Skin of body (tissue), 2 donors: ENCODE results near the gene NET1. TPM values are rescaled to one million over a fixed set of nuclear protein-coding genes. Genes with fewer than 3 reads are reported as not detected.
A peak's percentile ranks its signal among the peaks of the same experiment; 100 is the strongest.
"Not testable (repeated sequence)": the region's sequence is repeated elsewhere in the genome, so short reads cannot be mapped to it uniquely, and the experiment has no call there.

ENCODE experiments used
- DNase-seq: peaks from one replicate; lab custom pipeline; 2025; lab: John Stamatoyannopoulos, UW
- total RNA-seq: library from RNA; depleted of rRNA; stranded (reverse); fragments of >200 nt; gene quantifications from one replicate; pipeline ENCODE4 v1.2.3, GENCODE V29; 2014

NET1 gene
- total RNA-seq, 1 donor from 2014 or later: 145 TPM

DNA sequence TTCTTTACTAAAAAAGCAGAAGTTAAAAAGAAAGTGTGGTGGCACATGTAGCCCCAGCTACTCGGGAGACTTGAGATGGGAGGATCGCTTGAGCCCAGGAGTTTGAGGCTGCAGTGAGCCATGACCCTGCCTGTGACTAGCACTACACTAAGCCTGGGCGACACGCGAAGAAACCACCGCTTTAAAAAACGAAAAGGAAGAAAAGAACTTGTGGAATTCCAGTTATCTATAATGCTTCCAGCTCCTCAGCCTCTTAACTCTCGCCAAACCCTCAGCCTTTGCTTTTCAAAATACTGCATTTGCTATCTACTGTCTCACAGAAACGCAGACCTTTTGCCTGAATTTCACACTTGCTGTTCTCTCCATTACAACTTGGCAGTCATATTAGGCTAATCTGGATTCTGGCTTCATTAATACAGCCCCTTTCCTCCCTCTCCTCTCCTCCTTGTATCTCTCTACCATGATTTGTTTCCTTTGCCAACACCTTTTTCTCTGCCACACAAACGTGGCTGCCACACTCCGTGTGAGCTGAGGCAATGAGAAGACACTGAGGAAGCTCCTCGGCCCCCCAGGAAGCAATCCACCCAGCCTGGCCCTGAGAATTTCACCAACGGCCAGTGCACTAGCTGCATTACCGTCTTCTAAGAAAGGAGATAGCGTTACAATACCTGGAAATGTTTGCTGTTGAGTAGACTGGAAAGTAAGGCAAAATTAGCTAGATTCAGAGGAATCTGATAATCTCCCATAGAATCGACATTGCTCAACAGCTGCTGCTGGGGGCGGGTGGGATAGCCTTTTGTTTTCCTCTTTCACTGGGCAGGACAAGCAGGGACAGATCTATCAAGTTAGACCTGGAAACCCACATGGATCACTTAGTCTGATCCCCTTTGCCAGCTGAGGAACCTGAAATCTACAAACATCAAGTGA, 49.8 kb downstream of the NET1 start:
- DNase-seq: peak; percentile 40

DNA sequence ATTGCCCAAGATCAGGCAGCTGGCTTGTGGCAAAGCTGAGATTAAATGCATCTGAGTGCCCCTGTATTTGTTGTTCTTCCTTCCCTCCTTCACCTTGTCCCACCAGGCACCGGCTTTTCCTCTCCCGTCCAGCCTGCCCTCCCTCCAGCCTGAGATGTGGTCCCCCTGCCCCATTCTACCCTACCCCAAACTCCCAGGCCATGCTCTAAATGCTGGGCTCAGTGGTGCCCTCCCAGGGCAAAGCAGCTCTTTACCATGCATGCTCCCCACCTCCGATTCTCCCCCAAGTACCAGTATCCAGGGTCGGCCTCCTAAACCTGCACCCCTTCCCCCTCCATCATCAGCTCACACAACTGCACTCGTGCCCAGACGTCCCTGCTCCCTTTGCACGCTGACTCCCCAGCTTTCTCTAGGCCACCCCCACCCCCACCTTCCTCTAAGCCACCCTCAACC, 50.5 kb downstream of the NET1 start:
- no peak for DNase-seq

DNA sequence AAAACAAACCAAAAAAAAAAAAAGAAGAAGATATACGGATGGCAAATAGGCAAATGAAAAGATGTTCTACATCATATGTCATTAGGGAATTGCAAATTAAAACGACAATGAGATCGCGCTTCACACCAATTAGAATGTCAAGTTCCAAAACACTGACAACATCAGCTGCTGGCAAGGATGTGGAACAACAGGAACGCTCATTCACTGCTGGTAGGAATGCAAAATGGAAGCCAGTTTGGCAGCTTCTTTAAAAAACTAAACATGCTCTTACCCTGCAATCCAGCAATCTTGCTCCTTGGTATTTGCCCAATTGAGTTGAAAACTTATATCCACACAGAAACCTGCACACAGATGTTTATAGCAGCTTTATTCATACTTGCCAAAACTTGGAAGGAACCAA, 52.2 kb downstream of the NET1 start:
- peak; percentile 76 for DNase-seq

DNA sequence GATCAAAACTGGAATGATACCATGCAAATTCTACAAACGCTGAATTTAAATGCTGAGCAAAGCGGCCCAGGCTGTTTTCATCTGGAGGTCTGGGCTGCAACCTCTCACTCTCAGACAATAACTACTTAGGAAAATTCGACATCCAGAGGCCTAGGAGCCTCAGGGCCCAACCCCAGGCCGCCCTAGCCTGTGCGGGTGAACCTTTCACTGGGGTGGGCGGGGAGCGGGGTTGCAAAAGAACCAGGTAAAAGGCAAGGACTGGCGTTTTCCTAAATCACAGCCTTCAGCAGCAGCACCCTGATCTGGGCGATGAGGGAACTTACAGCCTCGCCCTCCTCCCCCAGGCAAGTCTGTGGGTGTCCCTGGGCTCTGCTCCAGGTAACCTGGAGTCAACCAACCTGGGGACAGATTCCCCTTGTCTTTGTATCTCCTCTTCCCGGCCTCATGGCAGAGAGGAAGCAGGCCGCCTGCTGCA, 53.7 kb downstream of the NET1 start:
- no peak for DNase-seq

DNA sequence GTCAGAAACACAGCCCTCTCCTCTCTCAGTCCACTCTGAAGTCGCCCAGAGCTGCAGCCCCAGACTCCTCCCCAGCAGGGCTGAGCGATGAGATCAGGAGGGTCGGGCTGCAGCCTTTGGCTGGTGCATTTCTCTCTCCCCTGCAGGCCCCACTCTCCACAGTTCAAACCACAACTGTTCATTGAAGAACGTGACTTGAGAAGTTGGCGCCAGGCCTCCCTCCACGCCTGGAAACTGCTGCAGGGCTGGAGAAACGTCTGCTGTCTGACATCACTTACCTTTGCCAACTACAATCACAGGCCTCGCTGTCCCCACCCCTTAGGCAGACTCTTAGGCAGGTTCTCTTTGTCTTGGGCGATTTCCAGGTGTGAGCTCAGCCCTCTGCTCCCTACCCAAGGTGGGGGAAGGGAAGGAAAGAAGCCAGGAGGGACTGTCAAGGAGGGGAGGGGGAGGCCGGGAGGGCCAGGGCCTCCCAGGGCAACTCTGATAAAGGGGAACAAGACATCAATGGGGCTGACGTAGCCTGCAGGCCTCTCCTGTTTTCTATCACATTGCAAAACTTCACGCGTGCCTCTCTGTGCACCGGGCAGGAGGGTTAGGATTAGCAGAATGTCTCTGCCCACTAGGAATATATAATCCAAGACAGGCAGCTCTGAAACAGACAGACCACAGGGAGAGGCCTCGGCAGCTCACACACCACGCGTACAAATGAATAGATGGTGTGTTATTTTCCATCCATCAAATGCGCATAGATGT, 54.3 kb downstream of the NET1 start:
- DNase-seq: peak; percentile 93

DNA sequence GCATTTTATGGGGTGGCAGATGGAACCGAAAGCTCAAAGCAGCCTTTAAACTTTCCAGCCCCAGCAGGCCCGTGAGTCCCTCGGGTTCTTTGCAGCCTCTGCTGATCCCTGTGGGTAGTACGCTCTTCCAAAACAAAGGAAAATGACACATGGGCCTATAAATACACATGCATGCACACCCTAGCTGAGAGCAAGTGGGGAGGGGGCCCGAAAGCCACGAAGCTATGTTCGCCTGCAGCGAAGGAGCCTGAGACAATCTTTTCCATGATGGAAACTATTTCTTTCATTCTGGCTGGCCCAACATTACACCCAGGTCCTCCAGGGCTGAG, 54.8 kb downstream of the NET1 start:
- DNase-seq: peak; percentile 92

DNA sequence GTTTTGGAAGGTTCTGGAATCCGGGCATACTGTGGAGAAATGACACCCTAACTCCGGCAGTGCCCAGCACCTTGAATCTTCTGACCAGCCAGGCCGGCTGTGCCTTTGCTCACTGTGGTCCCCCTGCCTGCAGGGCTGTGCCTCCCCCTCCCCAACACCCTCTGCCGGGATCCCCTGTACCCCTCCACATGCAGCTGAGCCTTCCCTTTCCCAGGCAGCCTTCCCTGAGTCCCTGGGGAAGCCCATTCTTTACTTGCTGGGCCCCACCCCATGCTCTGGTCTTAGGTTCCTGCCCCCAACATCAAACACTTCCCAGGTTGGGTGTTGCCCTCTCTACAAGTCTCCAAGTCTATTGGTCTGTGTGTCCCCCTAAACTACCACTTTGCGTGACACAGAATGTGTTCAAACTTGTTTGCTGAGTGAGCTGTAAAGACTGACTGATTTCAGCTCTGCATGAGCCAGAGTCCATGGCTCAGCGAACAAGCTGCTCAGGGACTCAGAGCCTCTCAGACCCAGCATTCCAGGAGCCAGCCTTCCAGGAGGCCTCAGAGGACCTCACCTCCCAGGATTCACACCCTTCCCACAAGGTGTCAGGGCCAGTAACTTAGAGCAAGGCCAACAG, 55.4 kb downstream of the NET1 start:
- DNase-seq: peak; percentile 12

DNA sequence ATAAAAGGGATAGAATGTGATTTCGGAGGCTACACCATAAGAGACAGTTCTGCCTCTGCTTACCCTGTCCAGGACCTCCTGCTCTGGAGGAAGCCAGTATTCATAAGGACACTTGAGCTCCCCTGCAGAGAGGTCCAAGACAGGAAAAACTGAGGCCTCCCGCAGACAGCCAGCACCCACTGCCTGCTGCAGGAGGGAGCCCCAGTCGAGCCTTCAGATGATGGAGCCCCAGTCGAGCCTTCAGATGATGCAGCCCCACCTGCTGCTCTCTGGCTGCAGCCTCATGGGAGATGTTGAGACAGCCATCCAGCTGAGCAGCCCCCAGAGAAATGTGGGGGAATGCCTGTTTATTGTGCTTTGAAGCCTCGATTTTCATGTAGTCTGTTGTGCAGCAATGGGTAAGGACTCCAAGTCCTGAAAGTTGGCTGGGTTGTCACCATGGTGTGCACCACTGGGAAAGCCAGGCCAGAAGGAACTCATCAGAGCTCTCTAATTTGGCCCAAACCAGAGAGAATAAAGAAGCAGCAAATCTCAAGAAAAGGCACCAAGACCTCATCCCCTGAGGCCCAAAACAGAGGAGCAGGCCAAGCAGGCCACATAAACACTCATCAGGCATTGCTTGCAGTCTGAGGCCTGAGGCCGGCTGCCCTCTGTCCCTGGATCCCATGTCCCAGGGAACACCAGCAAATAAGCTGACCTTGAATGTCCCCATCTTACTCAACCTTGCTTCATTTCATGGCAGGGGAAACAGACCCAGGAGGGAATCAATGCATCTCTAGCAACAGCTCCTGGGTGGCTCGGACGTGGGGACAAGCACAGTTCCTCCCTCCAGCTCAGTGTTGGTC, 56.1 kb downstream of the NET1 start:
- no peak for DNase-seq

DNA sequence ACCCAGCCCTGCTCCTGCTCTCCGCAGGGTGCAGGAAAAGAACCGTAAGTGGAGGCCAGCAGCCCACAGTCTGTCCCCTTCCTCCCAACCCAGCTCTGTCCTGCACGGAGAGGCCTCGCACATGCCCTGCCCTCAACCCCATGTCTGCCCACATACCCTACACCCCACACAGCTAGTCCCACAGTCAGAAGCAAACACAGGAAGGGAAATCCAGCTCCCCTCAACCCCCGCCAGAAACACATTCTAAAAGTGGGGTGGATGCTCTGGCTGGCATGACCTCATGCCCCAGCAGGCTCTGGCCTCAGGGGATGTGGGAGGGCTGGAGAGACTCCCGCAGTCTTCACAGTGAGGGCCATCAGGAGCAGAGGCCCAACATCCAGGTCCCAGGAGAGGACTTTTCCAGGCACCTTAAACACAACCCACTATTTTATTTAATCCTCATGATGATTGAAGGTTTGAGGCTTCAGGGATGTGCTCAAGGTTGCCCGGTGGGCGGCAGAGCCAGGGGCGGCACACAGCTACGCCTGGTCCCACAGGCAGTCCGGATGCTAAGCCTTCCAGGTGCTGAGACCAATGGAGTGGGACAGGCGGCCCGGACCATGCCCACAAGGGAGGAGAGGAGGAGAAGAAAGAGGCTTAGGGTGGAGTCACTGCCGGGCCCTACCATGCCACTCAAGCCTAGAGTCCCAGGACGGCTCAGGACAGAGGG, 57.1 kb downstream of the NET1 start:
- no peak for DNase-seq

DNA sequence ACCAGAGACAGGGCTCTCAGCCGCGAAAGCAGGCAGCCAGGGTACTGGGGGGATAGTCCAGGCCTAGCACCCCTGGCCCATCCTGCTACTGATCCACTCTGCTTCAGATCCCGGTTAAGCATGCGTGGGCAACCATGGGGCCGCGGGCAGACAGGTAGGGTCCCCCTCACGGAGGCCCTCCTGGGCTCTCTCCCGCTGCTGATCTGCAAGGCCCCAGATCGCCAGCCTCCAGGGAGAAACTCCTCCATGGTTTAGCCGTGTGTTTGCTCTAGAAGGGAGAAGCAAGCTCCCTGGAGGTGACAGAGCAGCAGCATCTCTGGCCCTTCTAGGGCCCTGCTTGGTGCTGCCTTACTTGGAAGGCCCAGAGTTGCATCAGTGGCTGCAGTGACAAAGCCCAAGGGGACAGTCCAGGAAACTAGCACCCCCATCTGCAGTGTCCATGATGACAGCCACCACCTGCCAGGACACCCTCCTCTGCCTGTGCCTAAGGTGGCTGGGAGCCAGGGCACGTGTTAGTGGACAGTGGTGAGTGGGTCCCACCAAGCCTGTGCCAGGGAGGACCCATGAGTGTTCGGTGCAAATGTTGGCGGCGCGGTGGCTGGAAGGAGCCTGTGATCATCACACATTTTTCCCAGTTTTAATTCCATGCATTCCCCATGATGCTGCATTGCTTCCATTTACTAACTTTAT, 57.9 kb downstream of the NET1 start:
- DNase-seq: no peak

DNA sequence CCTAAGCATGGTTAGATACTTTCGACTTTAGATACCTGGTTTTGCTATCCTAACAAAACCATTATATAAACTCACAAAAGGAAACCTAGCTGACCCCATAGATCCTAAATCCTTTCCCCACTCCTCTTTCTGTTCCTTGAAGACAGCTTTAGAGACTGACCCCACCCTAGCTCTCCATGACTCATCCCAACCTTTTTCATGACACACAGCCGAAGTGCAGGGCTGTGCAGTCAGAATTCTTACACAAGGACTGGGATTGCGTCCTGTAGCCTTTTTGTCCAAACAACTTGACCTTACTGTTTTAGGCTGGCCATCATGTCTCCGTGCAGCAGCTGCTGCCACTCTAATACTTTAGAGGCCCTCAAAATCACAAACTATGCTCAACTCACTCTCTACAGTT, 62.3 kb downstream of the NET1 start:
- DNase-seq: not testable (repeated sequence)

DNA sequence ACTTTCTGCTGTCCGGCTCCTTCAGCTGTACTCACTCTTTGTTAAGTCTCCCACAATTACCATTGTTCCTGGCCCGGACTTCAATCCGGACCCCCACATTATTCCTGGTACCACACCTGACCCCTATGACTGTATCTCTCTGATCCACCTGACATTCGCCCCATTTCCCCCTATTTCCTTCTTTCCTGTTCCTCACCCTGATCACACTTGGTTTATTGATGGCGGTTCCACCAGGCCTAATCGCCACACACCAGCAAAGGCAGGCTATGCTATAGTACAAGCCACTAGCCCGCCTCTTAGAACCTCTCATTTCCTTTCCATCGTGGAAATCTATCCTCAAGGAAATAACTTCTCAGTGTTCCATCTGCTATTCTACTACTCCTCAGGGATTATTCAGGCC, 62.7 kb downstream of the NET1 start:
- not testable (repeated sequence) for DNase-seq

DNA sequence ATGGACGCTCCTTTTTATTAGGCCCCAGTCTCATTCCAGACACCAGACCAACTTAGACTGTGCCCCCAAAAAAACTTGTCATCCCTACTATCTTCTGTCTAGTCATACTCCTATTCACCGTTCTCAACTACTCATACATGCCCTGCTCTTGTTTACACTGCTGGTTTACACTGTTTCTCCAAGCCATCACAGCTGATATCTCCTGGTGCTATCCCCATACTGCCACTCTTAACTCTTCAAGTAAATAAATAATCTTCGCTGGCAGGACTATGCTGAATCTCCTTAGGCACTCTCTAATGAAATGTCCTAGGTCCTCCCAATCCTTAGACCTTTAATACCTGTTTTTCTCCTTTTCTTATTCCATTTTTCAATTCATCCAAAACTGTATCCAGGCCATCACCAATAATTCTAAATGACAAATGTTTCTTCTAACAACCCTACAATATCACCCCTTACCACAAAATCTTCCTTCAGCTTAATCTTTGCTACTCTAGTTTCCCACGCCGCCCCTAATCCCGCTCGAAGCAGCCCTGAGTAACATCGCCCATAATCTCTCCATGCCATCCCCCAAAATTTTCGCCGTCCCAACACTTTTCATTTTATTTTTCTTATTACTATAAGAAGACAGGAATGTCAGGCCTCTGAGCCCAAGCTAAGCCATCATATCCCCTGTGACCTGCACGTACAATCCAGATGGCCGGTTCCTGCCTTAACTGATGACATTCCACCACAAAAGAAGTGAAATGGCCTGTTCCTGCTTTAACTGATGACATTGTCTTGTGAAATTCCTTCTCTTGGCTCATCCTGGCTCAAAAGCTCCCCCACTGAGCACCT, 63.8 kb downstream of the NET1 start:
- not testable (repeated sequence) for DNase-seq

DNA sequence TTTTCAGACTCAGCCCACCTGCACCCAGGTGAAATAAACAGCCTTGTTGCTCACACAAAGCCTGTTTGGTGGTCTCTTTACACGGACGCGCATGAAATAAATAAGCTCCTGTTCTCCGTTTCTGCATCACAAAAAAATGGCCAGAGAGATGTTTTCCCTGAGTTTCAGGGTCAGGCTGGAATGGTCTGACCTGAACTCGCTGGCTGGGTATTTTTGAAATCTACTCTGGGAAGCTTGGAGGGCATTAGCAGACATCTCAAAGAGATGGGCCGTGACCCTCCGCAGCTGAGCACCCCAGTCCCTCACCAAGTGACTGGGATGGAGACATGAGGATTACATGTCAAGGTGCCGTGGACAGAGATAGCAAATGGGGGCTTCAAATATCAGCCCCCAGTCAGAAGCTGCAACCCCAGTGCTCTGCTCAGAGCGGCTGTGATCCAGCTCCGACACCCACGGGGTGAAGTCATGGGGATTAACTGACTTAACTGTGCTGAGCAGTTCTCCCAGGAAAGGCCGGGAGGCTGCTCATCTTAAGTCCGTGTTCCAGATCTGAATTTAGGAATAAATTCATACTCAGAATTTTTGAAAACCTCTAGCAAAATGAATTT, 64.7 kb downstream of the NET1 start:
- DNase-seq: no peak

DNA sequence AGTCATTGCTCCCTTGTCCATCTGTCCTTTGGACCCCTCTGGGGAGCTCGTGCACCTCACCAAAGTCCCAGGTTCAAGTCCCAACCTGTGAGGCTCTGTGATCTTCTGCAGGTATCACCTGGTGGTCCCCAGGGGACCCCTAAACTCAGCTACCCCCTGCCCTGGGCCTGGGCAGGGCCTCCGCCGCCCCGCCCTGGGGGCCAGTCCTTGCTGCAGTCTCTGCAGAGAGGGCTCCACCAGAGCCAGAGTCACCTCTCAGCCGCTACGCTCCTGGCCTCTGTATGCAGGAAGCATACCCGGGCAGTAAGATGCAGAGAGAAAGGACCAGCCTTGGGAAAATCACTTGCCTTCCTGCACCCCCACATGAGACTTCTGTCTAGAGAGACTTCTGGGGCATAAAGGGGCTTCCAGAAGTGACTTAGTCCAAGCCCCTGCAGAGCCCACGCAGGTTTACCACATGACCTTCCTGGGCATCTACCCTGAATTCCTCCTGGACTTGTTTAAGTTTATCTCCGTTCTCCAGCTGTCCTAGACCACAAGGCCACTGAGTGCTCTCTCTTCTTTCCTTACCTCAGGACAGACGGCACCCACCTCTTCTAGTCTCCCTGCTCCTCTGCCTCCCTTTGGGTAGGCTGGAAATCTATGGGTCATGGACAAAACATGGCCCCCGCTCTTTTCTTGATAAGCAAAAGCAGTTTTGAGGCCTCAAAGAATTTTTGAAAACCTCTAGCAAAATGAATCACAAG, 65.8 kb downstream of the NET1 start:
- no peak for DNase-seq

DNA sequence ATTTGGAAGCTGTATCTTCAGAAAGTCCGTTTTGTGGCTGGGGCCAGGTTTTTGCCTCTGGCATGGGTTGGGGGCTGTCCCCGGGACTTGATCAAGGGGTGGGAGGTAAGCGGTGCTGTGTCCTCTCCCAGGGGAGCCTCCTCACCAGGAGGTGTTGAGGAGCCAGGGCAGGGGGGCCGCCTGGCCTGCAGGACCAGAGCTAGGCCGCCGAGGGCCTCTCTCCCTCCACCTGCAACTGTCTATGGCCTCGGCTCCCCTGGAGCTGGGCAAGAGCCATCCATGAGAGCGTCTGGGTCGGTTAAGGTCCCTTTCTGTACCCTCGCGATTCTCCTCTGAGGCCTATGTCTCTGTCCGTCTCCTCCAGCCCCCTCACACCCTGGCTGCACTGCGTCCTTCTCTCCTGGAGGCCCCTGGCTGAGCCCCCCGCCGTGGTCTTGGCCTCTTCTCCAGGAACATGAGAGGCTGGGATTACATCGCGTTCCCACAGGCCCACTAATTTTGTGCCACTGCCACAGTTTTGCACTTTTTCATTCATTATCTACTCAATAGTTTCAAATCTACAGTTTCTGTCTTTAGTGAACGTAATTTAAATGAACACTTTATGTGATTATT, 66.4 kb downstream of the NET1 start:
- no peak for DNase-seq

DNA sequence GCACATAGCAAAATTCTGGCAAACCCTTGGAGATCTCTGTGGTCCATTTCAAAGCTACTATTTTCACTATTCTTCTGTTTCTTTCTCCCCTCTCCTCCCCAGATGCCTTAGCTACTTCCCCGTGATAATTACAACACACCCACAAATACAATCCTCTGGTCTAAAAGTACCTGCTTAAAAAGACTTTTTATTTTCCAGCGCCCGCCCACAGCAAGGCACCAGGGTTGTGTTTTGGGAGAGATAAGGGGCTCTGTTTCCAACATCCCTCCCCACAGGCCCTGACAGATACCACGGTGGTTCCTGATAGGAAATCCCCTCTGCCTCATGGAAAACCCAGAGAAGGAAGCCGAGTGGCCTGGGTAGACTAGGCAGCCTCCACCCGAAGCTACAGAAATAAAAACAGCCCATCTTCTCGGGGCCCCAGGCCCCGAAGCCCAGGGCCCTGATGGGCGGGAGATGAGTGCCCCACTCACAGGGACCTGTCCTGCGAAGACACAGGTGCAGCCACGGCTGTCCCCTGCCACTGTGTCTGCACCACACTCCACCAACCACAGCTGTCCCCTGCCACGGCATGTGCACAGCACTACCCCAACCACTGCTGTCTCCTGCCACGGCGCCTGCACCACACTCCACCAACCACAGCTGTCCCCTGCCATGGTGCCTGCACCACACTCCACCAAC, 67.3 kb downstream of the NET1 start:
- no peak for DNase-seq
